ENCODE data around the gene RBM33. TPM values are rescaled to one million over a fixed set of nuclear protein-coding genes. Genes with fewer than 3 reads are reported as not detected.

Gene RBM33
- total and polyA plus RNA-seq, 2 of the 8 experiments (the other 6 are each of a cell fraction or from before 2014, with no cell fraction given), result 16.5 to 64.6 TPM

- TF ChIP-seq HDAC2 (IDR thresholded peaks at IDR 0.05; ENCODE audit: borderline replicate concordance in 1 of 2, low read depth in 2 of 2, low read length in 2 of 2) (no peak), CHD1 (IDR thresholded peaks at IDR 0.05; ENCODE audit: low read depth, low read length) (no peak), KDM5A (IDR thresholded peaks at IDR 0.05; ENCODE audit: low read length) (no peak), BRCA1 (IDR thresholded peaks at IDR 0.05; ENCODE audit: low read depth, low read length) (no peak)
Measured at GRCh38 chr7:155782466-155782865, 138.0 kb downstream of the RBM33 start (continued).
